ENCODE data around the gene MRPL2. TPM values are rescaled to one million over a fixed set of nuclear protein-coding genes. Genes with fewer than 3 reads are reported as not detected.

MRPL2 gene
- total RNA-seq, 1 donor from 2014 or later = 50.5 TPM

GRCh38 chr6:43053545-43054205 lies 5.6 kb downstream of the MRPL2 start, which contains the start of gene CUL7:
Gene CUL7, minus strand, starts transcription at chr6:43053851. Its CDS starts 1,063 bp downstream, at chr6:43052788.
- peaks cover 9% of the 10 kb centered on the region for H3K36me3 Mint-ChIP-seq (ENCODE audit: unreplicated experiment)
- DNase-seq = peak; percentile 86
- H3K9me3 Mint-ChIP-seq (ENCODE audit: unreplicated experiment) = peaks cover 13% of the 10 kb centered on the region
- peaks cover 8% of the 10 kb centered on the region for H3K27me3 Mint-ChIP-seq (ENCODE audit: unreplicated experiment)
- H3K4me3 Mint-ChIP-seq (ENCODE audit: unreplicated experiment) = peak within 1 kb of the TSS; percentile 100
- TF ChIP-seq, protein P1, sequence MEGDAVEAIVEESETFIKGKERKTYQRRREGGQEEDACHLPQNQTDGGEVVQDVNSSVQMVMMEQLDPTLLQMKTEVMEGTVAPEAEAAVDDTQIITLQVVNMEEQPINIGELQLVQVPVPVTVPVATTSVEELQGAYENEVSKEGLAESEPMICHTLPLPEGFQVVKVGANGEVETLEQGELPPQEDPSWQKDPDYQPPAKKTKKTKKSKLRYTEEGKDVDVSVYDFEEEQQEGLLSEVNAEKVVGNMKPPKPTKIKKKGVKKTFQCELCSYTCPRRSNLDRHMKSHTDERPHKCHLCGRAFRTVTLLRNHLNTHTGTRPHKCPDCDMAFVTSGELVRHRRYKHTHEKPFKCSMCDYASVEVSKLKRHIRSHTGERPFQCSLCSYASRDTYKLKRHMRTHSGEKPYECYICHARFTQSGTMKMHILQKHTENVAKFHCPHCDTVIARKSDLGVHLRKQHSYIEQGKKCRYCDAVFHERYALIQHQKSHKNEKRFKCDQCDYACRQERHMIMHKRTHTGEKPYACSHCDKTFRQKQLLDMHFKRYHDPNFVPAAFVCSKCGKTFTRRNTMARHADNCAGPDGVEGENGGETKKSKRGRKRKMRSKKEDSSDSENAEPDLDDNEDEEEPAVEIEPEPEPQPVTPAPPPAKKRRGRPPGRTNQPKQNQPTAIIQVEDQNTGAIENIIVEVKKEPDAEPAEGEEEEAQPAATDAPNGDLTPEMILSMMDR (IDR thresholded peaks at IDR 0.05; ENCODE audit: partially characterized antibody, unreplicated experiment) = no peak
- peak within 1 kb of the TSS; percentile 97 for H3K27ac Mint-ChIP-seq (ENCODE audit: unreplicated experiment)
- H3K4me1 Mint-ChIP-seq (ENCODE audit: low read depth, unreplicated experiment) = peaks cover 19% of the 10 kb centered on the region

GRCh38 chr6:43052842-43053544 lies 6.2 kb downstream of the MRPL2 start:
- H3K4me3 Mint-ChIP-seq (ENCODE audit: unreplicated experiment) = peak overlapping the region; percentile 100
- peaks cover 15% of the 10 kb centered on the region for H3K4me1 Mint-ChIP-seq (ENCODE audit: low read depth, unreplicated experiment)
- H3K36me3 Mint-ChIP-seq (ENCODE audit: unreplicated experiment) = peaks cover 9% of the 10 kb centered on the region
- TF ChIP-seq, protein P1 (IDR thresholded peaks at IDR 0.05; ENCODE audit: partially characterized antibody, unreplicated experiment) = no peak
- peak overlapping the region; percentile 97 for H3K27ac Mint-ChIP-seq (ENCODE audit: unreplicated experiment)
- no peak for DNase-seq
- peaks cover 13% of the 10 kb centered on the region for H3K9me3 Mint-ChIP-seq (ENCODE audit: unreplicated experiment)
- H3K27me3 Mint-ChIP-seq (ENCODE audit: unreplicated experiment) = peaks cover 8% of the 10 kb centered on the region

GRCh38 chr6:43052225-43052841 lies 6.9 kb downstream of the MRPL2 start:
- no peak for DNase-seq
- Mint-ChIP-seq H3K4me1 (ENCODE audit: low read depth, unreplicated experiment) (peaks cover 15% of the 10 kb centered on the region), H3K9me3 (ENCODE audit: unreplicated experiment) (peaks cover 13% of the 10 kb centered on the region), H3K4me3 (ENCODE audit: unreplicated experiment) (peak overlapping the region; percentile 100), H3K27ac (ENCODE audit: unreplicated experiment) (peak overlapping the region; percentile 97), H3K27me3 (ENCODE audit: unreplicated experiment) (peaks cover 8% of the 10 kb centered on the region), H3K36me3 (ENCODE audit: unreplicated experiment) (peaks cover 9% of the 10 kb centered on the region)
- TF ChIP-seq, protein P1 (IDR thresholded peaks at IDR 0.05; ENCODE audit: partially characterized antibody, unreplicated experiment) = no peak

DNA sequence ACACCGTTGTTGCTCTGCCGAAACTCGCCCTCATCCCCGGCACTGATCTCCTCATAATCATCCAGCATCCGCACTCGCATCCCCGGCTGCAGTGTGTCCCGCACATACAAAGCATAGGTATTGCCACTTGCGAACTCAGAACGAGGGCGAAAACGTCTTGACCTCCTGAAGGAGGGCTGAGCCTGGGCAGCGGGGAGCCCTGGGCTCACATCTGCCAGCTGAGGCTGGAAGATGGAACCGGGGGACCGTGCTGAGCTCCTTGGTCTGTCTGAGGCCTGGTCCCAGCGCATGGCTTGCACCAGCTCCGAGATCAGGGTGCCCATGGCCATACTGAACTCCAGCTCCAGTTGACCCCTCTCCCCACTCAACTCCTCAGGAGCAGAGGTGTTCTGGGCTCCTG lies 8.3 kb downstream of the MRPL2 start:
- TF ChIP-seq, protein P1 (IDR thresholded peaks at IDR 0.05; ENCODE audit: partially characterized antibody, unreplicated experiment) = no peak
- Mint-ChIP-seq H3K4me3 (ENCODE audit: unreplicated experiment) (no peak overlapping the region), H3K27ac (ENCODE audit: unreplicated experiment) (peak overlapping the region; percentile 34), H3K9me3 (ENCODE audit: unreplicated experiment) (peaks cover 15% of the 10 kb centered on the region), H3K27me3 (ENCODE audit: unreplicated experiment) (peaks cover 10% of the 10 kb centered on the region), H3K4me1 (ENCODE audit: low read depth, unreplicated experiment) (peaks cover 15% of the 10 kb centered on the region), H3K36me3 (ENCODE audit: unreplicated experiment) (peaks cover 9% of the 10 kb centered on the region)
- no peak for DNase-seq

All from glutamatergic neuron (in vitro differentiated cells).